Fibroblast of lung (primary cell): Measurements from ENCODE around the gene MYZAP. TPM values are rescaled to one million over a fixed set of nuclear protein-coding genes. Genes with fewer than 3 reads are reported as not detected.

Experiments used
- DNase-seq, 2 donors: peaks; one replicate each; pipeline versions ENCODE4 v3.0.0 to v3.0.0-alpha.2; 2010; ENCODE audit warnings: low read depth in 2 of 2
- H2AFZ ChIP-seq: 2 replicates; pipeline ENCODE4 v1.5.1; 2012; ENCODE audit warnings: low read length, control low read depth, inconsistent platforms
- H3K27ac ChIP-seq: 2 replicates; pipeline ENCODE4 v1.5.1; 2011; ENCODE audit warnings: low read length, control low read depth; ENCODE audit not compliant: insufficient read depth
- H3K27me3 ChIP-seq: 2 replicates; pipeline ENCODE4 v1.5.1; 2011; ENCODE audit warnings: mild to moderate bottlenecking, low read length; ENCODE audit not compliant: control insufficient read depth, insufficient read depth
- H3K36me3 ChIP-seq: 2 replicates; pipeline ENCODE4 v1.5.1; 2011; ENCODE audit warnings: low read length; ENCODE audit not compliant: control insufficient read depth, insufficient read depth
- H3K4me1 ChIP-seq: 2 replicates; pipeline ENCODE4 v1.5.1; 2011; ENCODE audit warnings: low read length; ENCODE audit not compliant: control insufficient read depth, insufficient read depth; ENCODE audit errors: extremely low read depth
- H3K4me2 ChIP-seq: 2 replicates; pipeline ENCODE4 v1.5.1; 2011; ENCODE audit warnings: low read length, control low read depth; ENCODE audit not compliant: insufficient read depth; ENCODE audit errors: extremely low read depth
- H3K4me3 ChIP-seq, 4 experiments: fragments of 200-600 bp in 1 of 4; sonication (generic) in 1 of 4; replicated peaks in 1 of 4; 2 replicates each; pipeline ENCODE4 v1.5.1; 2011 to 2016; ENCODE audit warnings: low read length in 4 of 4, low read depth in 3 of 4, mild to moderate bottlenecking in 3 of 4, control low read depth in 2 of 4, inconsistent platforms in 1 of 4, mixed read lengths in 1 of 4; ENCODE audit not compliant: insufficient read depth in 1 of 4; ENCODE audit errors: control extremely low read depth in 1 of 4
- H3K79me2 ChIP-seq: 2 replicates; pipeline ENCODE4 v1.5.1; 2012; ENCODE audit warnings: mild to moderate bottlenecking, low read length, inconsistent platforms; ENCODE audit not compliant: control insufficient read depth, insufficient read depth
- H3K9ac ChIP-seq: 2 replicates; pipeline ENCODE4 v1.5.1; 2011; ENCODE audit warnings: mild to moderate bottlenecking, low read length, control low read depth; ENCODE audit not compliant: insufficient read depth
- H3K9me3 ChIP-seq: 2 replicates; pipeline ENCODE4 v1.5.1; 2012; ENCODE audit warnings: low read depth, low read length; ENCODE audit not compliant: control insufficient read depth, insufficient read depth
- H4K20me1 ChIP-seq: 2 replicates; pipeline ENCODE4 v1.5.1; 2011; ENCODE audit warnings: low read length; ENCODE audit not compliant: control insufficient read depth, insufficient read depth; ENCODE audit errors: extremely low read depth
- CTCF ChIP-seq, 2 donors: IDR thresholded peaks in 1 of 2; conservative IDR thresholded peaks in 1 of 2; 1 replicate in 1 of 2; 2 replicates in 1 of 2; pipeline ENCODE4 v1.5.1; 2011 to 2012; ENCODE audit warnings: low read length in 2 of 2, control low read depth in 1 of 2, inconsistent platforms in 1 of 2, low read depth in 1 of 2, mild to moderate bottlenecking in 1 of 2
- EZH2 ChIP-seq: IDR thresholded peaks from 2 replicates; pipeline ENCODE4 v1.5.1; 2012; ENCODE audit warnings: low read length, control low read depth, mild to moderate bottlenecking; ENCODE audit errors: missing control alignments
- polyA plus RNA-seq, 2 donors: library from polyadenylated mRNA; depleted of rRNA in 1 of 2; stranded (reverse) in 1 of 2; unstranded in 1 of 2; fragments of >200 nt; gene quantifications; 2 replicates each; pipeline ENCODE4 v1.2.1, GENCODE V29; 2011 to 2012; ENCODE audit warnings: missing spikeins in 1 of 2
- total RNA-seq: library from RNA; depleted of rRNA; stranded (reverse); fragments of >200 nt; gene quantifications from 2 replicates; pipeline ENCODE4 v1.2.1, GENCODE V29; 2014

MYZAP gene
- total and polyA plus RNA-seq, 2 donors (not counting 1 experiment from before 2014, with no cell fraction given): 0.17 TPM; not detected in 1

DNA sequence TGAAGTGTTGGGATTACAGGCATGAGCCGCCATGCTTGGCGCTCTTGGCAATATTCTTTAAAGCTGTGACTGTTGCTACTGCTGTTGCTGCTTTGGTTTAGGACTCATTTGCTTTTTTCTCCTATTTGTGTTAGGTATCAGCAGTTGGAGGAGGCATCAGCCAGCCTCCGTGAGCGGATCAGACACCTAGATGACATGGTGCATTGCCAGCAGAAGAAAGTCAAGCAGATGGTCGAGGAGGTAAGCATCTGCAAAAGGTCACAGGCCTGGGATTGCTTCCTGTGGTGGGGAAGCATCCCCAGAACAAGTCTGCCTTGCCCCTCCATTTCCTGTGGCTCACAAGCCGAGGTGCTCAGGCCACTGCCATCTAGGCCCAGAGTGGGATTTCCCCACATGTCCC is 47.6 kb downstream of the MYZAP start:
- H2AFZ ChIP-seq: no peak overlapping the region
- no peak for DNase-seq
- peaks cover 7% of the 10 kb centered on the region for H3K27me3 ChIP-seq
- no peak overlapping the region for H3K4me3 ChIP-seq
- H3K79me2 ChIP-seq: no peaks in the 10 kb centered on the region
- no peak for TF ChIP-seq EZH2
- TF ChIP-seq CTCF (conservative IDR thresholded peaks at IDR 0.05 in 1 of 2, IDR thresholded peaks at IDR 0.05 in 1 of 2; ENCODE audit: low read depth in 1 of 2, low read length in 2 of 2): no peak
- H3K9ac ChIP-seq: no peak overlapping the region
- no peaks in the 10 kb centered on the region for H3K9me3 ChIP-seq
- H3K4me1 ChIP-seq: no peaks in the 10 kb centered on the region
- no peak overlapping the region for H3K27ac ChIP-seq
- no peaks in the 10 kb centered on the region for H3K36me3 ChIP-seq
- H4K20me1 ChIP-seq: no peaks in the 10 kb centered on the region
- no peak overlapping the region for H3K4me2 ChIP-seq

DNA sequence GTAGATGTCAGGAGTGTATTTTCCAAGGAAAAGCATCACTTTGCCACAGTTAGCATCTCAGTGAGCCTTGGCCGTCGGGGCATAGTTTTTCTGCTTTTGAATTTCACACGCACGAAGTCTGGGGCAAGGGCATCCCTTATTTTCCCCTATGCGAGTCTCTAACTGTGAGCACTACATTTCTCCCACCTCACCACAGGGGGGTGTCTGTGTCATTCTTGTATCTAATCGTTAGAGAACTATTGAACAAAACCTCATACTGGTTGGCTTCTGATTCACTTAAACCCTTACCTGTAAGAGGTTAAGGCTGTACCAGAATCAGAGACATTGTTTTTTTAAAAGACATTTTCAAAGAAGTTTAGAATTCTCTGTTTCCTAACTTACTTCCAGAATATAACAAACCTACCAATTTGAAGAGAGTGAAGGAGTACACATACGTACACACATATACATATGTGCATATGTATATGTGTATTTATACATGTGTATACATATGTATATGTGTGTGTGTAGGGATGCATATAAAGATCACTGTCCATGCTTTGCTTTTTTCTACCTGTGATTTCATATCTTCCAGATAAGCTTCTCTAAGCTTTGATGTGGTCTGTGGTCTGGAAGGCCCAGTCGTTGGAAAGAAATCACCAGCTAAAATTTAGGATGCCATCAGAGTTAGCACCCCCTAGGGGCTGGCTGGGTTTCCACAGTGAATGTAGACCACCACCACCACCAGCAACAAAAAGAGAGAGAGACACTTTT is 49.4 kb downstream of the MYZAP start:
- DNase-seq: peak; percentile 13 to 31

GRCh38 chr15:57643826-57644225 is 52.1 kb downstream of the MYZAP start:
- H3K27me3 ChIP-seq: peaks cover 7% of the 10 kb centered on the region

More for the DNA sequence above, 49.4 kb downstream of the MYZAP start:
- H3K27me3 ChIP-seq: peaks cover 7% of the 10 kb centered on the region
- H2AFZ ChIP-seq: no peak overlapping the region
- no peak overlapping the region for H3K9ac ChIP-seq
- no peaks in the 10 kb centered on the region for H3K4me1 ChIP-seq
- H3K36me3 ChIP-seq: no peaks in the 10 kb centered on the region
- no peak overlapping the region for H3K4me2 ChIP-seq
- H3K27ac ChIP-seq: no peak overlapping the region
- H3K9me3 ChIP-seq: no peaks in the 10 kb centered on the region
- H3K79me2 ChIP-seq: no peaks in the 10 kb centered on the region
- H4K20me1 ChIP-seq: no peaks in the 10 kb centered on the region
- no peak overlapping the region for H3K4me3 ChIP-seq
- peak; percentile 42 to 48 for TF ChIP-seq CTCF (conservative IDR thresholded peaks at IDR 0.05 in 1 of 2, IDR thresholded peaks at IDR 0.05 in 1 of 2; ENCODE audit: low read depth in 1 of 2, low read length in 2 of 2)
- no peak for TF ChIP-seq EZH2

More at GRCh38 chr15:57643826-57644225, 52.1 kb downstream of the MYZAP start:
- Histone ChIP-seq H3K36me3 (no peaks in the 10 kb centered on the region), H3K9me3 (no peaks in the 10 kb centered on the region), H2AFZ (no peak overlapping the region), H3K27ac (no peak overlapping the region), H4K20me1 (no peaks in the 10 kb centered on the region), H3K4me3 (no peak overlapping the region), H3K79me2 (no peaks in the 10 kb centered on the region), H3K4me1 (no peaks in the 10 kb centered on the region), H3K9ac (no peak overlapping the region), H3K4me2 (no peak overlapping the region)
- DNase-seq: no peak
- no peak for TF ChIP-seq EZH2
- TF ChIP-seq CTCF (conservative IDR thresholded peaks at IDR 0.05 in 1 of 2, IDR thresholded peaks at IDR 0.05 in 1 of 2; ENCODE audit: low read depth in 1 of 2, low read length in 2 of 2): no peak
